ENCODE measurements around the gene LGALS12.

DNA sequence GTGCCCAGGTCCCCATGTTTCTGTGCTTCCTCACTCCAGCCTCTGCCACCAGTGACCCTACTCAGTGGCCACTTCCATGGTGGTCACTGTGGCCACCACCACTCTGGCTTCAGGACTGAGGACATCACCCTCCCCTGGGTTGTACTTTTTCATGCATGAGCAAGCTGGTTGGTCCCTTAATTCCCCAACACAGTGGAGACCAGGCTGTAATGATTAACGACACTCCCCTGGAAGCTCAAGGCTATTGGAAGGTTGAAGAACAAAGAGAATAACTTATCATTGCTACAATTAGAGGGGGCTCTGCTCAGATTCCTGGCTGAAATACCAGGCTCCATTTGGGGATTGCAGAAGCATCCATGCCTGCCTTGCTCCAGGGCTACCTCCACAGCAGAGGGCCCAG lies 41.2 kb downstream of the LGALS12 start:
- TF ChIP-seq TARDBP (CRISPR knock-in tag; IDR thresholded peaks at IDR 0.05) (no peak), CC2D1A (CRISPR knock-in tag; IDR thresholded peaks at IDR 0.05) (no peak), MBNL3 (CRISPR knock-in tag; conservative IDR thresholded peaks at IDR 0.05) (no peak), NCOA2 (CRISPR knock-in tag; IDR thresholded peaks at IDR 0.05) (no peak), ATF7 (IDR thresholded peaks at IDR 0.05) (no peak), ATF7 (CRISPR knock-in tag; IDR thresholded peaks at IDR 0.05) (no peak), FOXJ3 (CRISPR knock-in tag; IDR thresholded peaks at IDR 0.05; ENCODE audit: borderline replicate concordance) (no peak), YY1 (IDR thresholded peaks at IDR 0.05; ENCODE audit: insufficient read depth, insufficient replicate concordance, low read depth, low read length) (no peak)
- TF ChIP-seq, protein P1, sequence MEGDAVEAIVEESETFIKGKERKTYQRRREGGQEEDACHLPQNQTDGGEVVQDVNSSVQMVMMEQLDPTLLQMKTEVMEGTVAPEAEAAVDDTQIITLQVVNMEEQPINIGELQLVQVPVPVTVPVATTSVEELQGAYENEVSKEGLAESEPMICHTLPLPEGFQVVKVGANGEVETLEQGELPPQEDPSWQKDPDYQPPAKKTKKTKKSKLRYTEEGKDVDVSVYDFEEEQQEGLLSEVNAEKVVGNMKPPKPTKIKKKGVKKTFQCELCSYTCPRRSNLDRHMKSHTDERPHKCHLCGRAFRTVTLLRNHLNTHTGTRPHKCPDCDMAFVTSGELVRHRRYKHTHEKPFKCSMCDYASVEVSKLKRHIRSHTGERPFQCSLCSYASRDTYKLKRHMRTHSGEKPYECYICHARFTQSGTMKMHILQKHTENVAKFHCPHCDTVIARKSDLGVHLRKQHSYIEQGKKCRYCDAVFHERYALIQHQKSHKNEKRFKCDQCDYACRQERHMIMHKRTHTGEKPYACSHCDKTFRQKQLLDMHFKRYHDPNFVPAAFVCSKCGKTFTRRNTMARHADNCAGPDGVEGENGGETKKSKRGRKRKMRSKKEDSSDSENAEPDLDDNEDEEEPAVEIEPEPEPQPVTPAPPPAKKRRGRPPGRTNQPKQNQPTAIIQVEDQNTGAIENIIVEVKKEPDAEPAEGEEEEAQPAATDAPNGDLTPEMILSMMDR (CRISPR knock-in tag; IDR thresholded peaks at IDR 0.05), result no peak
